SU-DHL-6 (cell line): ENCODE data around the gene HACD4.

ENCODE experiments used
- EZH2phosphoT487 ChIP-seq: fragments of 200-600 bp; sonication (generic), shearing (Covaris generic); conservative IDR thresholded peaks from 2 replicates; pipeline ENCODE4 v1.6.1; 2018; ENCODE audit warnings: mild to moderate bottlenecking, antibody characterized with exemption, low read length, moderate library complexity, mixed read lengths
- TF ChIP-seq, protein P1 (sequence below): fragments of 200-600 bp; sonication (generic); IDR thresholded peaks from one replicate; pipeline ENCODE4 v1.5.1; 2017; ENCODE audit warnings: antibody characterized with exemption, mild to moderate bottlenecking, low read length, moderate library complexity; ENCODE audit not compliant: insufficient read depth, poor library complexity, severe bottlenecking

- TF ChIP-seq, protein P1, sequence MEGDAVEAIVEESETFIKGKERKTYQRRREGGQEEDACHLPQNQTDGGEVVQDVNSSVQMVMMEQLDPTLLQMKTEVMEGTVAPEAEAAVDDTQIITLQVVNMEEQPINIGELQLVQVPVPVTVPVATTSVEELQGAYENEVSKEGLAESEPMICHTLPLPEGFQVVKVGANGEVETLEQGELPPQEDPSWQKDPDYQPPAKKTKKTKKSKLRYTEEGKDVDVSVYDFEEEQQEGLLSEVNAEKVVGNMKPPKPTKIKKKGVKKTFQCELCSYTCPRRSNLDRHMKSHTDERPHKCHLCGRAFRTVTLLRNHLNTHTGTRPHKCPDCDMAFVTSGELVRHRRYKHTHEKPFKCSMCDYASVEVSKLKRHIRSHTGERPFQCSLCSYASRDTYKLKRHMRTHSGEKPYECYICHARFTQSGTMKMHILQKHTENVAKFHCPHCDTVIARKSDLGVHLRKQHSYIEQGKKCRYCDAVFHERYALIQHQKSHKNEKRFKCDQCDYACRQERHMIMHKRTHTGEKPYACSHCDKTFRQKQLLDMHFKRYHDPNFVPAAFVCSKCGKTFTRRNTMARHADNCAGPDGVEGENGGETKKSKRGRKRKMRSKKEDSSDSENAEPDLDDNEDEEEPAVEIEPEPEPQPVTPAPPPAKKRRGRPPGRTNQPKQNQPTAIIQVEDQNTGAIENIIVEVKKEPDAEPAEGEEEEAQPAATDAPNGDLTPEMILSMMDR, result peak; percentile 51
- TF ChIP-seq EZH2phosphoT487, result no peak
Measured at GRCh38 chr9:21078702-21079101, 47.3 kb upstream of the HACD4 start.
